ENCODE results near the gene ADAT2.

The ADAT2 gene

DNA sequence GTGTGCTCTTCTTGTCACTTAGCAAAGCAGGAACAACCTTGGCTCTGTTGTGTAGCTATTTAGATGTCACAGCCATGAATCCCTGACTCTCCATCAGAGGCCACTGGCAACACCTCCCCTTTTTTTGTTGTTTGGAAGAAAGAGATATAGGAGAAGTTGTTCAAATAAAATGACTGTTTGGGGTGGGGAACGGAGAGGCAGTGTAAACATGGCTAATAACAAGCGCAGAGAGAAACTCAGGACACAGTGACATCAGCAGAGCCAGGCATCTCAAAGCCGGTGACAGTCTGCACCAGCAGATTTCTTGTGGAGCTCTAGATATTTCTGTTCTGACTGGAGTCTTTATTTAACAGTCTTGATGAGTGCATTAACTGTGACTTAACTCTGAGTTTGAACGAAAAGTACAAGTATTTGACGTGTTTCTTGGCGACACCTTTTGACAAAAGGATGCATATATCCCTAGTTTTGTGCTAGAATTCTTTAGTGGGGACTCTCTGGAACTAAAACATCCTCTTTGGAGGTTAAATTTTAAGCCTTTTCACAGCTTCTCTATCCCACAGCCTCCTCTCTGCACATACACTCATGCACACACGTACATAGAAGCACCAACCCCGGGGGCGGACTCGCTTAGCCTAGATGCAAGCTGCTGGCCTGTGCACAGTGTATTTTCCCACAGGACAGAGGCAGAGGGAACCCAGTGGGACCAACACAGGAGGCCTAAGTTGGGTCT lies 53.8 kb downstream of the ADAT2 start:
- DNase-seq = no peak

DNA sequence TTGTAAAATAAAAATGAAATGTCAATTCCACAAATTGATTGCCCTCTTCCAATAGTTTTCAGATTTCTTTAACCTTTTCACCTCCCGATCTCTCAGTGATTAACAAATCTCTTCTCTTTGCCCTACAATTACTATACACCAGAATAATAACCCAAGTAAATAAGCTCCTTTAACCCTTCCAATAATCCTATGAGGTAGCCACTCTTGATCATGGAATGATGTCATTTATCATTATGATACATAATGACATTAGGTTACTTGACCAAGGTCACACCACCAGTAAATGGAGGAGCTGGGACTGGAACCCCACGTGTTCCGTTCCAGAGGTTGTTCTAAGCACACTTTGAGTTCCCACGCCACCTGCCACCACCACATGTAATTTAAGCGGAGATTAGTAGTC lies 54.8 kb downstream of the ADAT2 start:
- no peak for DNase-seq

GRCh38 chr6:143394389-143394788 lies 56.1 kb downstream of the ADAT2 start:
- DNase-seq = no peak

DNA sequence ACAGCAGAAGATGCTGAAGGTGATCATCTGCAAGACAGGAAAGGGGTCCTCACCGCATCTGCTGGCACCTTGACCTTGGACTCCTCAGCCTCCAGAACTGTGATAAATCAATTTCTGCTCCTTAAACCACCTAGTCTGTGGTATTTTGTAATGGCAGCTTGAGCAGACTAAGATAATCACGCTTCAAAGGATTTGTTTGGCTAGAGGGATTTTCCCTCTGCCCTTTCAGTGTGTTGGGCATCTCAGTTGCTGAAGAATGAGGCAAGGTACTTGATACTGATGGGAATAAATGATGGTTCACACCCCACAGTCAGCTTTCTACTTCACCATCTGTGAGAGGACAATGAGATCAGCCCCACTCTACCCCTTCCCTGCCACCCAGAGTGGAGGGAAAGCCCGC lies 60.2 kb downstream of the ADAT2 start:
- DNase-seq = no peak

GRCh38 chr6:143385636-143386035 lies 64.9 kb downstream of the ADAT2 start:
- no peak for DNase-seq

DNA sequence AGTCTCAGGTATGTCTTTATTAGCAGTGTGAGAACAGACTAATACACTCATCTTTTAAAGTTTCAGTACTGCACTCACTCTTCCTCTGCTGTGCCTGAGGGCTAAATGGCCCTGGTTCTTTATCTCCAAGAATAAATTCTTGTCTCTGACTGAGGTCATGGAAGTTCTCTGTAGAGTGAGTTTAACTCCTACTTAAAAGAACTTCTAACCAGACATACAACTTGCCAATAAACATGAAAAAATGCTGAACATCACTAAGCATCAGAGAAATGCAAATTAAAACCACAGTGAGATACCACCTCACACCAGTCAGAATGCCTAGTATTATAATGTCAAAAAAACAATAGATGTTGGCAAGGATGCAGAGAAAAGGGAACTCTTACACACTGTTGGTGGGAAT lies 73.6 kb downstream of the ADAT2 start:
- DNase-seq = no peak

- DNase-seq = no peak
These were observed 74.1 kb downstream of the ADAT2 start for GRCh38 chr6:143376375-143376774.

- no peak for DNase-seq
These were observed 75.4 kb downstream of the ADAT2 start for GRCh38 chr6:143375022-143375585.

DNA sequence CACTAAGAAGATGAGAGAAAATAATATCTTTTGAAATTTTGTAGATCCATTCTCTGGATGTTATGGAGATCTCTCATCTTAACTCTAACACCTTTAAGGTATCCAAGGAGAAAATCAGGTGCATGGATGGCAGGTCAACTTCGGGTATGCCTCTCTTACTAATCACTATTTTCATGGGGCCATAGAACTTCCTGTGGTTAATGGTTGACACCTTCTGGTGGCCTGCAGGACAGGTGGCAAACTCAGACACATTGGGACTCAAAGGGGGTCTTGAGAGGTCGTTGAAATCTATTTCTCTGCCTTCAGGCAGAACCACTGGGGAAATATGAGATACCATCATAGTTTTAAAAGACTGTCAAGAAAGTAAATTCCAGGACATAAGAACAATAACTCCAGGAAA lies 76.5 kb downstream of the ADAT2 start:
- DNase-seq = no peak

Measured in femur (tissue), 1 donor.